HG02973 (cell line): ENCODE measurements around the gene MGAT5B.
"Not testable (repeated sequence)": the region's sequence is repeated elsewhere in the genome, so short reads cannot be mapped to it uniquely, and the experiment has no call there.

Source experiments
- ATAC-seq: cut with Tn5 transposase; IDR thresholded peaks from one replicate; pipeline ENCODE4 v1.9.1; 2021; ENCODE audit warnings: moderate library complexity; ENCODE audit not compliant: unreplicated experiment

MGAT5B gene

DNA sequence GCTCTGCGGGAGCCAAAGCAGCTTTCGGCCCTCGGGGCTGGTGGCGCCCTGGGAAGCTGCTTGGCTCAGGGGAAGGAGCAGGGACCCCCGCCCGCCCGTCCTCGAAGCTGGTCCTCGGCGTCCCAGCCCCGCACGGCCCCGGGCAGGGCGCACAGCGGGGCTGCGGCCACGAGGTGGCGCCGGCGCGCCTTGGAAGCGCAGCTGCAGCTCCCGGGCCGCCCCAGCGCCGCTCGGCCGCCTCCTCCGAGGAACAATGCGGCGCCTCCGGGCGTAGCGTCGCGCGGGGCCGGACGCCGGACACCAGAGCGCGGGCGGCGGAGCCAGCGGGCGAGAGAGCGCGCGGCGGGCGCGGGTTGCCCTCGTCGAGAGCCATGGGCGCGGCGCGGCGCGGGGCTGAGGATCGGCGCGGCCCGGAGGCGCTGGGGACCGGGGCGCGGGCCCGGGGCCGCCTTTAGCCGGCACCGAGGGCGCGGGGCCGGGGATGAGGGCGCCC, at the start of gene MGAT5B:
TSS of gene MGAT5B (plus strand) at position 229 of the 493 bp plus-strand sequence. CDS start 626 bp downstream, outside the sequence.
- ATAC-seq = no peak

DNA sequence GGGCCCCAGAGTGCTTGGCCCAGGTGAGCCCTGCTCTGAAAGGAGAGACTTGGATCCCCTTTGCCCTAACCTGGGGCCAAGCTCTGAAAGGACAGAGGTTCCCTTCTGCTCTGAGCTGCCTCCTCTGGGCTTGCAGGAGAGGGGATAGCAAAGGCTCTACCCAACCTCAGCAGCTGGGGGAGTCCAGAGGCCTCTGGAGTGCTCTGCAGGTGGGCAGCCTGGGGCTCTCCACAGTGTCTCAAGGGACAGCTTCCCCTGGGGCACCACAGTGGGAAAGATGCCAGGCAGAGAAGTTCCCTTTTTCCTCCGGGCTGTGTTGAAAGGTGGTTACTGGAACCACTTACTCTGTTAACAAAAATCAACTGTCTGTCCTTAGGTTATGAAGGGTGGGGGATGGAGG, 48.2 kb upstream of the MGAT5B start:
- no peak for ATAC-seq

GRCh38 chr17:76820561-76820960, 47.6 kb upstream of the MGAT5B start:
- ATAC-seq = no peak

DNA sequence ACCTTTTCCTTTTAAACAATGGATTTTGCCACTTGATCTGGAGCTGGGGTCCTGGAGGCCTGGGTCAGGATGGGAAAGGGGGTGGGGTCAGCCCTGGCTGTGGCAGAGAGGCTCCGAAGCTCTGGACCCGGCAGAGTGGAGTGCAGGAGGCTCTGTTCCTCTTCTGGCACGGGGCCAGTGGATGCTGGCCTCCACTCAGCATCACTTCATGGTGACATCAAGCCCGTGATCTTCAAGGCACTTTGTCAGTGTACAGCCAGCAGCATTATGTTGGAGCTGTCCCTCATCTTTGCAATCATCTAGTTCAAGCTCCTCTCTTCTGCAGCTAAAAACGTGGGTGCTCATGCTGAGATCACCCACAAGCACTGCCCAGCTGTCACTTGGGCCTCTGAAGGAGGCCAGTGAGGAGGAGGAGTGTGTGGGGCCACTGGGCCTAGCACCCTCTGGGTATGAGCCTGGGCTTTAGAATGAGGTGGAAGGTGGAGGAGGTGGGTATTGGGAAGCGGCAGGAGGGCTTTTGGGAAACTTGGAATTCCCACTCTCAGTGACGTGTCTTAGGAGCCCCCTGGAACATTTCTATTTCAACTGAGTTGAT, 45.9 kb upstream of the MGAT5B start:
- ATAC-seq = no peak

- no peak for ATAC-seq
Observed at GRCh38 chr17:76824093-76824492, 44.1 kb upstream of the MGAT5B start.

DNA sequence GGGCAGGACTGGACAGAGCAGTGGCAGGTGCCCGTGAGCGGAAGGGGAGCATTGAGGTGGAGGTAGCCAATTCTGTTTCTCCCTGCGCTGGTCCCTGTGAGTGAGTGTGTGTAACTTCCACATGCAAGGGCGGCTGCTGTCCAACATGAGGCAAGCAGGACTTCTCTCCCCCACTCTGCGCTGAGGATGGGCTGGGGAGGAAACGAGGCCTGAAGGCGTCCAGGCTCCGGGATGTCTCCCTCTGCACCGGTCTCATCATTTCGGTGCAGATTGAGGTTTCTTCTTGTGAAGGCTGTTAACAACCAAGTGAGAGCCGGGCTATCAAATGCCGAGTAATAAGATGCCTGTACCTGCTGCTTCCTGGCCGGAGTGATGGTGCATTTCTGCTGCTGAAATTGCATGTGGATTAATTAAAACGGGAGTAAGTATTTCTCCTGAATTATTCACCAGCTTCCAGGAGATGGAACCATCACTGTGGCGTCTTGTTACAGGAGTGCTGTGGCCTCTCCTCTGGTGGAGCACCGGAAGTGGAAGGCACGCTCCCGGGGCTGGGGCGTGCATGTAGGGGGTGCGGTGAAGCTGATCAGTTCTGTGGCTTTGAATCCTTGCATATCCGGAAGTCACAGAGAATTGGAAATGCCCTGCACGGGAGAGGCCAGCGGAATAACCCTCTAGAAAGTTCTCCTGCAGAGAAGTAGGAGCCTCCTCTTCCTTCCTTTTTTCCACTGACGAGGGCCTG, 41.7 kb upstream of the MGAT5B start:
- no peak for ATAC-seq

GRCh38 chr17:76827736-76828135, 40.5 kb upstream of the MGAT5B start:
- ATAC-seq = no peak

DNA sequence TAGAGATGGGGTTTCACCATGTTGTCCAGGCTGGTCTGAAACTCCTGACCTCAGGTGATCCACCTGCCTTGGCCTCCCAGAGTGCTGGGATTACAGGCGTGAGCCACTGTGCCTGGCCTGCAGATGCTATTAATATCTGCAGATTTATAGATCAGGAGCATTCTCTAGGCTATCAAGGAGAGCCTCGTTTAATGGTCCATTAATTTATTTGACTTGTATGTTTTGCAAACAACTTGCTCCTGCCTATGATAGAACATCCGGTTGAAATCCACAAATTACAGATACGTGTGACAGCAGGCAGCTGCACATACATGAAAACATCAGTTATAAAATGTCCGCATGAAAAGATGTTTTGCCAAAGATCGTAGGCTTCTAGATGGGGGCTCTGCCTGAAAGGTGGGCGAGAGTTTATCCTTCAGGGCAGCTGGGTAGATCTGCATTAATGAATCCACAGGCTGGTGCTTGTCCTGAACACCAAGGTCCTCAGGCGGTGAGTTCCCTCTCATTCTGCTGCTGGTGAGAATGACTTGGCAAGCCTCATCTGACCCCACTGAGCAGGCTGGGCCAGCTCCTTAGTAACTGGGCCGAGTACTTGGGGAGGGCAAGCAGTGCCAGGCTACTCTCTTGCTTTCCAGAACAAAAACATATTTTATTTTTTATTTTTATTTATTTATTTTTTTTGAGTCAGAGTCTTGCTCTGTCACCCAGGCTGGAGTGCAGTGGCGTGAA, 37.1 kb upstream of the MGAT5B start:
- no peak for ATAC-seq

GRCh38 chr17:76833034-76833644, 35.1 kb upstream of the MGAT5B start:
- no peak for ATAC-seq

DNA sequence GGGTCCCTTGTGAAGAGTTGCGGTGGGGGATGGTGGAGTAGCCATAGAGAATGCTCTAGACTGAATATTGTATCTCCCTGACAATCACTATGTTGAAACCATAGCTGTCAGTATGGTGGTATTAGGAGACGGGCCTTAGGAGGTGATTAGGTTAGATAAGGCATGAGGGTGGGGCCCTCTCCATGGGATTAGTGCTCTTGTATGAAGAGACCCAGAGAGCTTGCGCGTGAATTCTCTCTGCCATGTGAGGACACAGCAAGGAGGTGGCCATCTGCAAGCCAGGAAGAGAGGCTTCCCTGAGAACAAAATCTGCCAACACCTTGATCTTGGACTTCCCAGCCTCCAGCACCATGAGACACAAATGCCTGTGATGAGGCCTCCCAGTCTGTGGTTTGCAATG, 34.5 kb upstream of the MGAT5B start:
- no peak for ATAC-seq

DNA sequence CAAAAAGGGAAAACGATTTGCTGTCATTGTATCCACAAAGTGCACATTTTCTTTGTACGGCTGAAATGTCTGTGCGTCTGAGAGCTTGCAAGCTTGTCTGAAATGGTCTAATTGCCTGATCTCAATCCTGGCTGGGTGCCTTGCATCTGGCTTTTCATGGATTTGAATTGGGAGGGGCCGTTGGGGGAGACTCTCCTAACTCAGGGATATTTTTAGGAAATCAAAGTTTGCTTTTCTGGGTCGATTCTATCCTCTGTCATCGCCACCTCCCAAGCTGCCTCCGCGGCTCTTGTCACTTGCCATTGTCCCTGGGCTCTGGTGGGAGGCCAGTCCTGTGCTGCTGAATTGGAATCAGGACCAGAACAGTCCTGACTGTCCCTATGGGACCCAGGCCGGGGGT, 33.3 kb upstream of the MGAT5B start:
- no peak for ATAC-seq

GRCh38 chr17:76840443-76840767, 27.8 kb upstream of the MGAT5B start:
- ATAC-seq = no peak

- ATAC-seq = no peak
Observed at GRCh38 chr17:76840884-76841775, 27.1 kb upstream of the MGAT5B start.

GRCh38 chr17:76841776-76842405, 26.3 kb upstream of the MGAT5B start:
- ATAC-seq = no peak

DNA sequence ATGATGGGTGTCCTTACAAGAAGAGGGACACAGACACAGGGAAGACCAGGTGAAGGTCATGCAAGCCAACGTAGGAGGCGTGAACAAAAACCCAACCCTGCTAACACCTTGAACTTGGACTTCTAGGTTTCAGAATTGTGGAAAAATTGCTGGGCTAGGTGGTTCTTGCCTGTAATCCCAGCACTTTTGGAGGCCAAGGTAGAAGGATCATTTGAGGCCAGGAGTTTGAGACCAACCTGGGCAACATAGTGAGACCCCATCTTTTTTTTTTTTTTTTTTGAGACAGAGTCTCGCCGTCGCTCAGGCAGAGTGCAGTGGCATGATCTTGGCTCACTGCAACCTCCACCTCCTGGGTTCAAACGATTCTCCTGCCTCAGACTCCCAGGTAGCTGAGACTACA, 25.1 kb upstream of the MGAT5B start:
- not testable (repeated sequence) for ATAC-seq

DNA sequence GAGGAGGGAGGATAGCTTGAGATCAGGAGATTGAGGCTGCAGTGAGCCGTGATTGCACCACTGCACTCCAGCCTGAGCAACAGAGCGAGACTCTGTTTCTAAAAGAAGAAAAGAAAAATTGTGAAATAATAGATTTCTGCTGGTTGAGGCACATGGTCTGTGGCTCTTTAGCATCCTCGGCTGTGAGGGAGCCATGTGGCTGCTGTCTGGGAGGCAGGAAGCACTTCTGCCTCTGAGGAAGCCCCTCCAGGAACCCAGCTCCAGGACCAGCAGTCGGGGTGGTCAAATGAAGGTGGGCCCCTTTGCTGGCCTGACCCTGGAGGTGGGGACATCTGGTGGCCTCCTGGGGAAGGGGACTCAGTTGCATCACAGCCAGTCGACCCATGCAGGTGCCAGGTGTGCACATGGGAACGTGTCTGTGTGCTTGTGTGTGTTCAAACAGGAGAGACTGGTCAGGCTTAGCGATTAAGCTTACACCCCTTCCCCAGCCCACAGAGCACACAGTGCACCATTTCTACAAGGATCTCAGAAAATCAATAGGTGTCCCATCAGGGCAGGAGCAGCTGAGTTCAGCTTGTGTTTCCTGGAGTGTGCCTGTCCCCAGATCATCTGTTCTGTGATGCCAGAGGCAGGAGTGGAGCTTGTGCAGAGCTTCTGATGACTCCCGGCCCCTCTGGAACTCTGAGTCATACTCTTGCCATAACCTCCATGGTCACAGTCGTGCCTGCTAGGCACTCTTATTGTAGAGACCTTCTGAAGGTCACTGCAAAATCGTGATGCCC, 24.3 kb upstream of the MGAT5B start:
- no peak for ATAC-seq

DNA sequence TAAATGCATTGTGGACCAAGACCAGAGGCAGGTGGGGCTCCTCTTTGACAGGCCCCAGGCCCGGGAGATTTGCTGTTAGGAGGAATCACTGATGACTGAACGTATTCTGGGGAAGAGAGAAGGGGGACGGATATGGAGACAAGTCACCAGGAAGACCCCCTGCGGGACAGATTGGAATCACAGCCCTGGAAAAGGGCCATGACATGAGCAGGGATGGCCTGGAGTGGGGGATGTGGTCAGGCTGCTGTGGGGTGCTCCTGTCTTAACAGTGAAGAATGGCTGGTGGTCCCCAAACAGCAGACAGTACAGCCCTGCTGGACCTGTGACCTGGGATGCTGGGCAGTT, 23.7 kb upstream of the MGAT5B start:
- no peak for ATAC-seq

DNA sequence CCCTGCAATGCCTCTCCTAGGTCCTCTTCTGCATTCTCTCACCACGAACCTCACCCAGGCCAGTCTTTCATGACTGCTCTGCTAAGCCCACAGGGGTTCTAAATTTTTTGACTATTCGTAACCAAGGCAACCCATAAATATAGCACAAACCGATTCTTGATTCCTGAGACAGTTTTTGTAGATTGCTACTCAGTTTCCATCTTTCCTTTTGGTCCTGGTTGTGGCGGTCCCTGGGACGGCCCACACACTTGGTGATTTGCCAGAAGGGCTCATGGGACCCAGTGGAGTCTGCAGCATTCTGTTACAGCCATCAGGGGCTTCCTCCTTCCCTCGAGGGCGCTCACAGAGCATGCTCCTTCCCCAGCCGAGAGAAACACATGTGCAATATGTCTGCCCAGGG, 23.4 kb upstream of the MGAT5B start:
- ATAC-seq = no peak

GRCh38 chr17:76845541-76846017, 22.6 kb upstream of the MGAT5B start:
- no peak for ATAC-seq
